Measurements from ENCODE around the gene KLF13. TPM values are rescaled to one million over a fixed set of nuclear protein-coding genes. Genes with fewer than 3 reads are reported as not detected.
A peak's percentile ranks its signal among the peaks of the same experiment; 100 is the strongest.

KLF13 gene
- total and polyA plus RNA-seq, 2 experiments from 2014 or later, result 23.5 to 28.6 TPM

- Histone ChIP-seq H3K4me3 (0 out of 2 replicates have a peak overlapping the region, but pooled peaks have one; percentile 39), H3K27ac (ENCODE audit: low read depth) (peak overlapping the region; percentile 92; the same call in 1 of the 2 replicates), H3K27me3 (ENCODE audit: insufficient read depth) (no peaks in the 10 kb centered on the region), H2AFZ (peak overlapping the region; percentile 70; the same call in 1 of the 2 replicates), H3K36me3 (ENCODE audit: insufficient read depth) (no peaks in the 10 kb centered on the region), H3K4me2 (peak overlapping the region; percentile 74), H3F3A (replicated peaks; ENCODE audit: low read depth) (peaks cover 15% of the 10 kb centered on the region), H3K9me2 (ENCODE audit: insufficient read depth) (no peaks in the 10 kb centered on the region), H3K79me2 (replicated peaks; ENCODE audit: insufficient read depth) (no peaks in the 10 kb centered on the region), H3K4me1 (ENCODE audit: insufficient read depth) (peaks cover 65% of the 10 kb centered on the region), H4K20me1 (replicated peaks; ENCODE audit: insufficient read depth) (no peaks in the 10 kb centered on the region)
- ATAC-seq (peak; percentile 10), DNase-seq (ENCODE audit: low spot score) (peak; percentile 17)
- Mint-ChIP-seq H3K9me3 (no peaks in the 10 kb centered on the region), H3K36me3 (ENCODE audit: low read depth) (no peaks in the 10 kb centered on the region; the same call in 2 of the 3 replicates), H3K4me3 (peak overlapping the region; percentile 48; the same call in 2 of the 3 replicates), H3K27ac (peak overlapping the region; percentile 82; the same call in 1 of the 2 replicates), H3K4me1 (peaks cover 72% of the 10 kb centered on the region), H3K27me3 (ENCODE audit: insufficient read depth, low read depth, poor library complexity) (peaks cover 23% of the 10 kb centered on the region)
- TF ChIP-seq ZNF462 (CRISPR knock-in tag; IDR thresholded peaks at IDR 0.05) (no peak), ZNF331 (CRISPR knock-in tag; IDR thresholded peaks at IDR 0.05; ENCODE audit: low read depth) (no peak), REST (IDR thresholded peaks at IDR 0.05; ENCODE audit: unreplicated experiment) (no peak), ZNF114 (CRISPR knock-in tag; IDR thresholded peaks at IDR 0.05) (no peak)
These were observed 20.7 kb upstream of the KLF13 start for GRCh38 chr15:31305796-31306425.
